SK-N-DZ (cell line): ENCODE measurements around the gene ABCG5.

Experiments
- DNase-seq: peaks from one replicate; pipeline ENCODE4 v3.0.0-alpha.2; 2015; ENCODE audit warnings: low spot score

ABCG5 gene

GRCh38 chr2:43842866-43843226 lies 4.2 kb upstream of the ABCG5 start:
- DNase-seq = no peak

DNA sequence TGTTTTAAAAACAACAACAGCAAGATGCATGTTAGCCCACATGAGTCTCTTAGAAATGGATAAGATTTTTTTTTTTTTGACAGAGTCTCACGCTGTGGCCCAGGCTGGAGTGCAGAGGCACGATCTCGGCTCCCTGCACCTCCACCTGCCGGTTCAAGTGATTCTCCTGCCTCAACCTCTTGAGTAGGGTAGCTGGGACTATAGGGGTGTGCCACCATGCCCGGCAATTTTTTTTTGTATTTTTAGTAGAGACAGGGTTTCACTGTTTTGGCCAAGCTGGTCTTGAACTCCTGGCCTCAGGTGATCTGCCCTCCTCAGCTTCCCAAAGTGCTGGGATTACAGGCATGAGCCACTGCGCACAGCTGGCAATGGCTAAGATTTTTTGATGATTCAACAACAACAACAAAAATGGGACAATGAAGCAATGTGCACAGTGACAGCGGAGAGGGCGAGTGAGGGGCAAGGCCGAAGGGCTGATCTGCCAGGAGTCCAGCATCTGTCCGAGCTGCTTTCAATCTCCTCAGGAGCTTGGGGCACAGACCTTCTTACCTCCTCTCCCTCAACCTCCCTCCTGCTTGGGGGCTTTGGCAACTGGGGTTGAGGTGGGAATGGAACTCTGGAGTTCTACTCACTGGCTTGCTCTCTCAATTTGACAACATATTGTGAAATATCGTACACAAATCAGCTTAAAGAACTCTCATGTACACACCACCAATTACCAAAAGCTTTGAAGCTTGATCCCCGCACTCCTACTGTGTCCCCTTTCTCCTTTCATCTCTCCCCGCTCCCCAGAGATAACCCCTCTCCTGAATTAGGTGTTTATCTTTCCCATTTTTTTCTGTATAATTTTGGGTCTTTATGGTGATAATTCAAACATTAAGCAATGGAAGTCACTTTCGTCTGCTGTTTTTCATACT lies 3.6 kb upstream of the ABCG5 start:
- no peak for DNase-seq

DNA sequence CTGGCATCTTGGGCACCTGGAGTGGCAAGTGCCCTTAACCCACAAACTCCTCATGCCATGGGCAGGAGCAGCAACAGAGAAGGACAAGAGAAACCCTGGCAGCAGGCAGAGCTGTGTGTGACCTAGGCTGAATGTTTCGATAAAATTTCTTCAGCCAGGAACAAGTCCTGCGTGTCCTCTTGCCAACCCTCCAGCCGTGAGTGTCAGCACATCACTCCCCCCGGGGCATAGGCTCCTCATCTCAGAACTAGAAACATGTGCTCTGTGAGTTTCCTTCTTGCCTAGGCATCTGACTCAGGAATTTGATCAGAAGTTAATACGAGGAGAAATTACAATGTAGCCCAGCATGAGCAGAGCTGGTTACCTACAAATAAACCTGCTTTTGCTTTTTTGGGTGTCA lies 2.3 kb upstream of the ABCG5 start:
- no peak for DNase-seq

DNA sequence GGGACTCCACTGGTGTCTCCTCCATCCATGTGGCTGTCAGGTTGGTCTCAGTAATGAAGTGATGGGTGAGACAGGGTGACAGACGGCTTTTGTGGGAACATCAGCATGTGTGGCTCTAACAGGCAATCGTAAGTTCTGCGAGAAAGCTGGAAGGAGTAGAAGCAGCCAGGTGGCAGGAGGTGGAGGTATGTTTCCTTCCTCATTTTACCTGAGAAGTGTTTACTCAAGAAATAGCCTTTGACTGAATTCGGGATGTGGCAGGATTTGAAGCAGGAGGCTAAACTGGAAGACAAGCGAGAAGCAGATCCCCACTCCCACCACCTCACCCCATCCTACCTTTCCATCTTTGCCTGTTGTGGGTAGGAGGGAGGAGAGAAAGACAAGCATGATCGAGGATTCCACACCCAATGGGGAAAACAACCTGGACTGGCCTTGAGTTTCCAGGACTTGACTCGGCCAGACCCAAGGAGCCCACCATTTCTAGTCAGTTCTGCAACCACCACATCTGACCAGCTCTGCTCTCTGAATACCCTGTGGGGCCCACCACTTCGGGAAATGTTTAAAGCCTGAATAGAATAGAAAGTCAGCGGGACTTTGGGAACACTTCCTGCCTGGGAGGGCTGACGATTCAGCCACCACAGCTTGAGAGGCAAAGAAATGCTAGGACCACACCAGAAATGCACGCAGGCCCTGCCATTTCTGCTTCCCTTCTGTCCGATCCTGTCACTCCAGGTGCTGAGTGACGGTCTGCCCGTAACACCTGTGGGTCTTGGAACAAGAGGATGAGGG lies 1.3 kb upstream of the ABCG5 start:
- no peak for DNase-seq

- no peak for DNase-seq
Observed at GRCh38 chr2:43837831-43838559, 644 bp downstream of the ABCG5 start.

DNA sequence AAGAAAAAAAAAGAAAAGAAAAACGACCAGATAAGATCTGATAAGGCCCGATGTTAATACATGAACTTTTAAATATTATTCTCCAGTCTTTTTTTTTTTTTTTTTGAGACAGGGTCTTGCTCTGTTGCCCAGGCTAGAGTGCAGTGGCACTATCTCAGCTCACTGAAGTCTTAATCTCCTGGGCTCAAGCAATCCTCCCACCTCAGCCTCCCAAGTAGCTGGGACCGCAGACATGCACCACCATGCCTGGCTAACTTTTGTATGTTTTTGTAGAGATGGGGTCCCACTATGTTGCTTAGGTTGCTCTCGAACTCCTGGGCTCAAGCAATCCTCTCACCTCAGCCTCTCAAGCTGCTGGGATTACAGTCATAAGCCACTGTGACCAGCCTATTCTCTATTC lies 1.6 kb downstream of the ABCG5 start:
- DNase-seq = no peak

DNA sequence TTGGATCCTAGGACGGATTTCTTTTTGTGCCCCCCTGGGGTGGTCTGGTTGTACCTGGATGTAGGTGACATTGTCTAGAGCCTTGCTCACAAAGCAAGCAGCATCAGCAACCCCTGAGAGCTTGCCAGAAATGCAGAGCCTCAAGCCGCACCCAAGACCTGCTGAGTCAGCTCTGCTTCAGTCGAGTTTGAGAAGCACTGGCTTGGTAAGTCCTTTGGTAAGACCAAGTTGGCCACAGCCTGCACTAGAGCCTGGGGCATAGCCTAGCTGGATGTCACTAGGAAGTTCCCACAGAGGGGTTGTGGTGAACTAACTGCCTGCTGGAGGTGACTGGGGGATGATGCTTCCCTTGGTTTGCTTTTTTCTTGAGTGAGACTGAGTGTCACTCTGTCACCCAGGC lies 6.2 kb downstream of the ABCG5 start:
- DNase-seq = no peak

DNA sequence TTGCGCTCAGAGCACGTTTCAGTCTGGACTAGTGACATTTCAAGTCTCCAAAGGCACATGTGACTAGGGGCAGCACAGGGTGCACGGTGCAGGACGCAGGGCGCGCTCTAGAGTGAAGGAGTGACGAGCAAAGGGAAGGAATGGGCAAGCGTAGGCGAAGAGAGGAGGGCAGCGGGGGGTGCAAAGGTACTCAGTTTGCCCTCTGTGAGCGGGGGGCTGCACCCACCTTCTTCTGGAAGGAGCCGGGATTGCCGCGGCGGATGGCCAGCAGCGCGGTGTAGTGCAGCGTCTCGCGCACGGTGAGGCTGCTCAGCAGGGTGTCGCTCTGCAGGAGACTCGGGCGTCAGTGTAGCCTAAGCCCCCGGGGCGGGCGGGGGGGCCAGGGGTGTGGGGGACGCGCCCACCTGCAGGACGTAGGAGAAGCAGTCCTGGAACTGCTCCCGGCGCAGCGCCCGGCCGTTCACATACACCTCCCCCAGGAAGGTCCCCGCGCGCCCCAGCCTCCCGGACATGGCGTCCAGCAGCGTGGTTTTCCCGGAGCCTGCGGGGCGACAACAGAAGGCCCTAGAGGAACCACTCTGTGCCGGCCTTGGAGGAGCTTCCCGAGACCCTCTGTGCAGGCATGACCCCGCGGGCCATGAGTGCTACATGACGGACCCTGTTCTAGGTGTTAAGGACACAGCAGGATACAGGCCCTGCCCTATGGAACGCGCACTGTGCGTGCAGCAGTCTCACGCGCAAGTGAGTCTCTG lies 6.9 kb downstream of the ABCG5 start:
- DNase-seq = no peak

DNA sequence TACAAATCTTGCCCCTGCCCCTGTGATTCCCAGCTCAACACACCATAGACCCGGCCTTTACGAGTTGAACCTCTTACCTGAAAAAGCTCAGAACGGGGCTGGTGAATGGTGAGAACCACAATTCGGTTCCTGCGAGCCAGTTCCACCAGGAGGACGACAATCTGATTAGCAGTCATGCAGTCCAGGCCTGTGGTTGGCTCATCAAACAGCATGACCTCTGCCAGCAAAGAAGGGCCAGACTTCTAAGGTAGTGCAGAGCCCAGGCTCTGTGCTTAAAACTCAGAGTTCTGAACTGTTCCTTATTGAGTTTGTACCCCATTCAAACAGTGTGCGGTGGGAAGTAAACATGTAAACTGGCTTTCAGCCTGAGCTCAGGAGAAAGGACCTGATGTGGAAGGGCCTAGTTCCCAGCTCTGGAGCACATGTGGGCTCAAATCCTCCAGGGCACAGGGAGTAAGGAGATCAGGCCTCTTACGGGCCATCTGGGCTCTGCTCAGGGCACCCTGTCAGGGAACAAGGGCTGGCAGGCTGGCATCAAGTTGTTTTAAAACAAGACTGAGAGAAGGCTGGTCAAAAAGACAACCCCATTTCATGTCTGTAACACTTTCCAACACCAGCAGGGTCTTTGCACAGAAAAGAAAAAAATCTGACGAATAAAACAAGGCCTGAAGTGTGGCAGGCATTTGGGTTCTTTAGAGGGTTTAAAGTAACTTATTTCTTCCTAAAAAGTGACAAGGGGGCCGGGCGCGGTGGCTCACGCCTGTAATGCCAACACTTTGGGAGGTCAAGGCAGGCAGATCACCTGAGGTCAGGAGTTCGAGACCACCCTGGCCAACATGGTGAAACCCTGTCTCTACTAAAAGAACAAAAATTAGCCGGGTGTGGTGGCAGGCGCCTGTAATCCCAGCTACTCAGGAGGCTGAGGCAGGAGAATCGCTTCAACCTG lies 12.1 kb downstream of the ABCG5 start:
- peak; percentile 30 for DNase-seq

- DNase-seq = no peak
Observed at GRCh38 chr2:43825841-43826240, 12.8 kb downstream of the ABCG5 start.

GRCh38 chr2:43824951-43825493 lies 13.6 kb downstream of the ABCG5 start:
- no peak for DNase-seq

DNA sequence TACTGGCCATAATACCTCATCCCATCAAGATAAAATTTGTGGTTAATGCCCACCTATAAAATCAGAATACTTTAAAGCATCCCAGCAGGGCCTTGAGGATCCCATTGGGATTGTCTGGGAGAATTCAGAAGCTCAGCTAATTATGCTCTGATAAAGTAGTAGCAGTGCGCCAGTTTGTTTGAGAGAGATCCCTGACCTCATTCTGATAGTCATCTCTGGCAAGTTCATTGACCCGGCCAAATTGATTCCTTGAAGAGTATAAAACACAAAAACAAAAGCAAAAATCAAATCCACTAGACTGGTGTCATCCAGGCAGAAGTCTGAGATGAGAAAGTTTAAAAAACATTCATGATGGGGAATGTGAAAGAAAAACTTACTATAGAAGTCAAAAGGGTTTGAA lies 14.1 kb downstream of the ABCG5 start:
- no peak for DNase-seq

DNA sequence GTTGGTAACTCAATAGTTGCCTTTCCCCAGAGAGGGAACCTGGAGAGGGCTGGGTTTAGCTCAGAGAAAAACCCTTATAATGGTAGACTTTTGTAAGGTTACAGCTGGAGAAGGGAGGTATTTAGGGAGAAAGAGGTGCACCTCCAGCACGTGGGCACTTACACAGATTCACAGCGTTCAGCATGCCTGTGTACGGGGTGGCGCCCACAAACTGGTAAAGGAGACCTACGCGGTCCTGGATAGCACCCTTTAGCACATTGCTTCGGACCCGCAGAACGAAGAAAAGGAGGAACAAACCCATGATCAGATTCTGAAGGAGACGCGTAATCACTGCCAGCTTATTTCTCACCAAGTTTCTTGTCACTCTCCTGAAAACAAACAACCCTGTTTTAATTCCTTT lies 14.9 kb downstream of the ABCG5 start:
- no peak for DNase-seq

GRCh38 chr2:43822839-43823238 lies 15.8 kb downstream of the ABCG5 start:
- DNase-seq = no peak

- DNase-seq = no peak
Observed at GRCh38 chr2:43819491-43820163, 19.0 kb downstream of the ABCG5 start.

DNA sequence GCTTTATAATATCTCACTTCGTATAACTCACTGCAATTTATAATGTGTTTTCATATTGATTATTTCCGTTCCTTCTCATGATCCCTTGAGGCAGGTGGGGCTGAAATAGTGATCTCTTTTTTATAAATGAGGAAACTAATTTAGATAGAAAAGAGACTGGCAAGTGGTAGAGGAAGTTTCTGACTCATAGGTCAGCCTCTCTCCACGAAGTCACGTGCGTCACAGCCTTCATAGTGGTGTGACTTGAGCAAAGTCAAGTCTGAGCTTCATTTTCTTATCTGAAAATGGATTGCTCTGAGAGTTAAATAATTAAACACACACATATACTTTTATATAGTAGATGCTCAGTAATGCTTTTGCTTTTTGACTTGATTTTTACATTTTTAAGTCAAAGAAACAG lies 19.9 kb downstream of the ABCG5 start:
- no peak for DNase-seq

DNA sequence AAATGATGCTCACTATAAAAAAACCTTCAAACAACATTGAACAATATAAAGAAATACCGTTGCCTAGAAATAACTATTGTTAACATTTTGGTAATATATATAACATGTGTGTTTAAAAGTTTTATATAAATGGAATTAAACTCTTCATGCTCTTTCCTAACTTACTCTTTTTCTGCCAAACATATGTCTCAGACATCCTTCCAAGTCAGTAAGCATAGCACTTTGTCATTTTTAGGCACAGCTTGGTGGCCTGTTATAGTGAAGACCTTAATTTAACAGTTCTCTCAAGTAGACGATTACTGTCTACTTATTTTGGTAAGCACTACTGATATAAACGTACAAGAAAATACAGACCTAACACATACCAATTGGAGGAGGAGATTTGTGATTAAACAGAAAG lies 23.9 kb downstream of the ABCG5 start:
- DNase-seq = no peak

DNA sequence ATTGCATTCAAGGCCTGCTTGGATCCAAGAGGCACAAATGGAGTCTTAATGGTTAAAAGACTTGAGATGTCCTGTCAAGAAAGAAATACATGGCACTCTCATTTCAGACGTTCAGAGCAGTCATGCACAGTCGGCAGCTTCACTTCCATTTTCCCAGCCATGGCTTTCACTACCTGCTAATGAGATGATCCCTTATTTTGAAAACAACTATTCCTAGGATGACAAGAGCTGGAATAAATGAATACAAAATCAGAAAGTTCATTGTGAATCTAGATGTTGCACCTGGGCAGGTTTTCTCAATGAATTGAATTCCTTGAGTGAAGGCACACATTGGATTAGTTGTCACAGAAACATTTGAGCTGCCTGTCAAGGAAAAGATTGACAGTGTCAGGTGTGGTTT lies 25.7 kb downstream of the ABCG5 start:
- DNase-seq = no peak

DNA sequence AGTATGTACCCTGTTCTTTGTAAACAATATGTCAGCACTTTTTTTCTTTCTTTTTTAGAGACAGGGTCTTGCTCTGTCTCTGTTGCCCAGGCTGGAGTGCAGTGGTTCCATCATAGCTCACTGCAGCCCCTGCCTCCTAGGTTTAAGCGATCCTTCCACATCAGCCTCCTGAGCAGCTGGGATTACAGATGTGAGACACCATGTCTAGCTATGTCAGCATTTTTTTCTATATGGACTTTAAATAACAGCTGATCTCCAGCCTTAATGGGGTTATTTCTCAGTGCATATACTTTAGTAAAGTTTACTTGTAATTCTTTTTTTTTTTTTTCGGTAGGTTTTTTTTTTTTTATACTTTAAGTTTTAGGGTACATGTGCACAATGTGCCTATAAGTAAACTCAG lies 26.6 kb downstream of the ABCG5 start:
- no peak for DNase-seq

GRCh38 chr2:43810888-43811287 lies 27.8 kb downstream of the ABCG5 start:
- DNase-seq = no peak
